Activated CD8-positive, alpha-beta memory T cell treated with anti-CD3 and anti-CD28 coated beads, Interleukin-2, amount 10 ng/mL, durations not matched to agents 7 days and 5 days (primary cell): Measurements from ENCODE around the gene CA12. TPM values are rescaled to one million over a fixed set of nuclear protein-coding genes. Genes with fewer than 3 reads are reported as not detected.
A peak's percentile ranks its signal among the peaks of the same experiment; 100 is the strongest.

ENCODE experiments used
- ATAC-seq: fragments of 150-1000 bp; cut with Tn5 transposase; one replicate; pipeline ENCODE4 v1.10.0; 2021; ENCODE audit warnings: moderate library complexity
- CTCF ChIA-PET: fragments of 350-600 bp; sonication (Branson Sonifier 250); formaldehyde crosslinking; loops from one replicate; lab custom pipeline; 2021; ENCODE audit warnings: antibody characterized with exemption; lab: Charles Lee
- DNase-seq: peaks from one replicate; pipeline ENCODE4 v3.0.0-alpha.2; 2020
- H3K27ac Mint-ChIP-seq: one replicate; pipeline ENCODE4 v1.8.0; 2021; ENCODE audit warnings: mild to moderate bottlenecking, mixed read lengths
- H3K27me3 Mint-ChIP-seq: one replicate; pipeline ENCODE4 v1.8.0; 2021; ENCODE audit warnings: mixed read lengths
- H3K36me3 Mint-ChIP-seq: one replicate; pipeline ENCODE4 v1.8.0; 2021; ENCODE audit warnings: mild to moderate bottlenecking, mixed read lengths
- H3K4me1 Mint-ChIP-seq: one replicate; pipeline ENCODE4 v1.8.0; 2021; ENCODE audit warnings: mixed read lengths
- H3K4me3 Mint-ChIP-seq: one replicate; pipeline ENCODE4 v1.8.0; 2021; ENCODE audit warnings: mild to moderate bottlenecking, moderate library complexity, mixed read lengths
- H3K9me3 Mint-ChIP-seq: one replicate; pipeline ENCODE4 v1.8.0; 2022; ENCODE audit warnings: low read depth, mixed read lengths
- total RNA-seq, 2 experiments: library from RNA; stranded (reverse); gene quantifications; one replicate each; pipeline ENCODE4 v1.2.3, GENCODE V29; 2021

Gene CA12
- total RNA-seq, 2 experiments from 2014 or later = 0.12 TPM; not detected in 1

- no peaks in the 10 kb centered on the region for H3K9me3 Mint-ChIP-seq
- CTCF ChIA-PET = no interaction called here
- DNase-seq (no peak), ATAC-seq (no peak)
- peaks cover 75% of the 10 kb centered on the region for H3K27me3 Mint-ChIP-seq
- H3K36me3 Mint-ChIP-seq = no peaks in the 10 kb centered on the region
- peaks cover 23% of the 10 kb centered on the region for H3K4me1 Mint-ChIP-seq
- no peak overlapping the region for H3K4me3 Mint-ChIP-seq
- H3K27ac Mint-ChIP-seq = no peak overlapping the region
These were observed 1.4 kb downstream of the CA12 start for GRCh38 chr15:63380151-63380807.

- Mint-ChIP-seq H3K4me3 (no peak overlapping the region), H3K27me3 (peaks cover 69% of the 10 kb centered on the region), H3K9me3 (no peaks in the 10 kb centered on the region), H3K4me1 (peaks cover 30% of the 10 kb centered on the region), H3K36me3 (no peaks in the 10 kb centered on the region), H3K27ac (no peak overlapping the region)
- ATAC-seq = no peak
- no peak for DNase-seq
- CTCF ChIA-PET = no interaction called here
These were observed 2.0 kb downstream of the CA12 start for GRCh38 chr15:63379492-63380150.

GRCh38 chr15:63378946-63379345, 2.7 kb downstream of the CA12 start:
- Mint-ChIP-seq H3K36me3 (no peaks in the 10 kb centered on the region), H3K4me3 (no peak overlapping the region), H3K27ac (no peak overlapping the region), H3K9me3 (no peaks in the 10 kb centered on the region), H3K4me1 (peaks cover 37% of the 10 kb centered on the region), H3K27me3 (peaks cover 63% of the 10 kb centered on the region)
- ATAC-seq (no peak), DNase-seq (no peak)
- CTCF ChIA-PET = no interaction called here

- CTCF ChIA-PET = no interaction called here
- no peaks in the 10 kb centered on the region for H3K9me3 Mint-ChIP-seq
- H3K36me3 Mint-ChIP-seq = no peaks in the 10 kb centered on the region
- peaks cover 26% of the 10 kb centered on the region for H3K27me3 Mint-ChIP-seq
- no peak overlapping the region for H3K27ac Mint-ChIP-seq
- DNase-seq (peak; percentile 76), ATAC-seq (peak; percentile 63)
- peaks cover 27% of the 10 kb centered on the region for H3K4me1 Mint-ChIP-seq
- H3K4me3 Mint-ChIP-seq = no peak overlapping the region
These were observed 6.7 kb downstream of the CA12 start for GRCh38 chr15:63374686-63375520.

GRCh38 chr15:63373866-63374548, 7.6 kb downstream of the CA12 start:
- ATAC-seq (no peak), DNase-seq (no peak)
- CTCF ChIA-PET = no interaction called here
- no peaks in the 10 kb centered on the region for H3K36me3 Mint-ChIP-seq
- H3K27ac Mint-ChIP-seq = no peak overlapping the region
- peaks cover 19% of the 10 kb centered on the region for H3K27me3 Mint-ChIP-seq
- no peak overlapping the region for H3K4me3 Mint-ChIP-seq
- H3K4me1 Mint-ChIP-seq = peaks cover 27% of the 10 kb centered on the region
- no peaks in the 10 kb centered on the region for H3K9me3 Mint-ChIP-seq

- DNase-seq = no peak
- peaks cover 13% of the 10 kb centered on the region for H3K27me3 Mint-ChIP-seq
- no peak for ATAC-seq
- H3K4me3 Mint-ChIP-seq = no peak overlapping the region
- CTCF ChIA-PET = no interaction called here
- no peaks in the 10 kb centered on the region for H3K36me3 Mint-ChIP-seq
- H3K27ac Mint-ChIP-seq = no peak overlapping the region
- peaks cover 27% of the 10 kb centered on the region for H3K4me1 Mint-ChIP-seq
- no peaks in the 10 kb centered on the region for H3K9me3 Mint-ChIP-seq
These were observed 8.3 kb downstream of the CA12 start for GRCh38 chr15:63373330-63373729.

- Mint-ChIP-seq H3K36me3 (no peaks in the 10 kb centered on the region), H3K27me3 (peaks cover 13% of the 10 kb centered on the region), H3K27ac (no peak overlapping the region), H3K4me3 (no peak overlapping the region), H3K9me3 (no peaks in the 10 kb centered on the region), H3K4me1 (peaks cover 27% of the 10 kb centered on the region)
- CTCF ChIA-PET = no interaction called here
- ATAC-seq (no peak), DNase-seq (no peak)
These were observed 8.9 kb downstream of the CA12 start for GRCh38 chr15:63372753-63373152.

GRCh38 chr15:63372018-63372705, 9.5 kb downstream of the CA12 start:
- peak; percentile 40 for ATAC-seq
- Mint-ChIP-seq H3K4me3 (no peak overlapping the region), H3K27ac (no peak overlapping the region), H3K9me3 (no peaks in the 10 kb centered on the region), H3K27me3 (peaks cover 10% of the 10 kb centered on the region), H3K4me1 (peaks cover 27% of the 10 kb centered on the region), H3K36me3 (no peaks in the 10 kb centered on the region)
- DNase-seq = no peak
- CTCF ChIA-PET = no interaction called here

- Mint-ChIP-seq H3K27ac (no peak overlapping the region), H3K4me1 (peaks cover 26% of the 10 kb centered on the region), H3K36me3 (no peaks in the 10 kb centered on the region), H3K4me3 (no peak overlapping the region), H3K9me3 (no peaks in the 10 kb centered on the region), H3K27me3 (peaks cover 4% of the 10 kb centered on the region)
- CTCF ChIA-PET = no interaction called here
- ATAC-seq = no peak
- DNase-seq = no peak
These were observed 10.2 kb downstream of the CA12 start for GRCh38 chr15:63371297-63371918.

- DNase-seq (no peak), ATAC-seq (no peak)
- Mint-ChIP-seq H3K27me3 (peaks cover 2% of the 10 kb centered on the region), H3K4me3 (no peak overlapping the region), H3K9me3 (no peaks in the 10 kb centered on the region), H3K27ac (no peak overlapping the region), H3K36me3 (no peaks in the 10 kb centered on the region), H3K4me1 (peaks cover 24% of the 10 kb centered on the region)
- CTCF ChIA-PET = no interaction called here
These were observed 10.9 kb downstream of the CA12 start for GRCh38 chr15:63370764-63371163.

GRCh38 chr15:63369781-63370180, 11.9 kb downstream of the CA12 start:
- ATAC-seq = no peak
- no peak for DNase-seq
- H3K9me3 Mint-ChIP-seq = no peaks in the 10 kb centered on the region
- no peaks in the 10 kb centered on the region for H3K36me3 Mint-ChIP-seq
- H3K27ac Mint-ChIP-seq = no peak overlapping the region
- peaks cover 4% of the 10 kb centered on the region for H3K27me3 Mint-ChIP-seq
- peaks cover 15% of the 10 kb centered on the region for H3K4me1 Mint-ChIP-seq
- CTCF ChIA-PET = no interaction called here
- H3K4me3 Mint-ChIP-seq = no peak overlapping the region

- ATAC-seq (no peak), DNase-seq (no peak)
- Mint-ChIP-seq H3K27ac (no peak overlapping the region), H3K27me3 (peaks cover 6% of the 10 kb centered on the region), H3K36me3 (no peaks in the 10 kb centered on the region), H3K4me3 (no peak overlapping the region), H3K4me1 (peaks cover 10% of the 10 kb centered on the region), H3K9me3 (no peaks in the 10 kb centered on the region)
- CTCF ChIA-PET = no interaction called here
These were observed 12.3 kb downstream of the CA12 start for GRCh38 chr15:63369296-63369695.
